Small intestine (tissue), 7 donors: ENCODE results near the gene ZNF12. TPM values are rescaled to one million over a fixed set of nuclear protein-coding genes. Genes with fewer than 3 reads are reported as not detected.

Source experiments
- DNase-seq, 2 donors: peaks; one replicate each; pipeline versions ENCODE4 v3.0.0 to v3.0.0-alpha.2; 2013
- FAIRE-seq: peaks from 2 replicates; lab custom pipeline; 2012; peaks lifted over from hg19 to GRCh38; lab: Jason Lieb, UNC
- H3K27ac ChIP-seq, 3 donors: one replicate each; pipeline ENCODE4 v1.5.1; 2013; ENCODE audit warnings: low read length in 2 of 3, mild to moderate bottlenecking in 2 of 3, control low read depth in 1 of 3, inconsistent platforms in 1 of 3, low read depth in 1 of 3, moderate library complexity in 1 of 3
- H3K27me3 ChIP-seq, 3 donors: one replicate each; pipeline ENCODE4 v1.6.1; 2013; ENCODE audit warnings: low read length in 3 of 3, inconsistent platforms in 1 of 3; ENCODE audit not compliant: control insufficient read depth in 3 of 3, insufficient read depth in 3 of 3
- H3K36me3 ChIP-seq, 3 donors: one replicate each; pipeline ENCODE4 v1.6.1; 2013; ENCODE audit warnings: low read length in 3 of 3, inconsistent platforms in 1 of 3, low read depth in 1 of 3, mild to moderate bottlenecking in 1 of 3, moderate library complexity in 1 of 3; ENCODE audit not compliant: control insufficient read depth in 3 of 3, insufficient read depth in 2 of 3
- H3K4me1 ChIP-seq, 3 donors: one replicate each; pipeline ENCODE4 v1.6.1; 2013; ENCODE audit warnings: low read length in 2 of 3, inconsistent platforms in 1 of 3, low read depth in 1 of 3, mild to moderate bottlenecking in 1 of 3, moderate library complexity in 1 of 3; ENCODE audit not compliant: control insufficient read depth in 3 of 3, insufficient read depth in 2 of 3
- H3K4me3 ChIP-seq, 3 donors: one replicate each; pipeline ENCODE4 v1.5.1; 2013; ENCODE audit warnings: low read length in 3 of 3, control low read depth in 1 of 3, inconsistent platforms in 1 of 3, low read depth in 1 of 3, mild to moderate bottlenecking in 1 of 3, moderate library complexity in 1 of 3
- H3K9me3 ChIP-seq, 2 donors: one replicate each; pipeline ENCODE4 v1.6.1; 2013; ENCODE audit warnings: low read depth in 1 of 2, low read length in 1 of 2; ENCODE audit not compliant: control insufficient read depth in 2 of 2, insufficient read depth in 1 of 2
- WGBS, 3 donors: extraction: QIAGEN DNeasy Blood & Tissue Kit; methylation state at CpG; one replicate each; pipeline ENCODE4 v1.1.7; 2013; 5-methylcytosine and 5-hydroxymethylcytosine counted together
- polyA plus RNA-seq, 4 donors: library from polyadenylated mRNA; stranded (reverse) in 3 of 4; unstranded in 1 of 4; fragments of 200-250 nt in 3 of 4; fragments of 120-200 nt in 1 of 4; gene quantifications; one replicate each; pipeline versions ENCODE4 v1.2.1 to v1.2.3, GENCODE V29; 2013
- donor health status: healthy with polysubstance abuse.
- donor health status: control.
- donor health status: control.
- donor health status: Bipolar disorder and iron deficiency.
- donor health status: healthy.

The ZNF12 gene
- polyA plus RNA-seq, 4 donors, result 4.5 to 34.5 (median 7.2) TPM

DNA sequence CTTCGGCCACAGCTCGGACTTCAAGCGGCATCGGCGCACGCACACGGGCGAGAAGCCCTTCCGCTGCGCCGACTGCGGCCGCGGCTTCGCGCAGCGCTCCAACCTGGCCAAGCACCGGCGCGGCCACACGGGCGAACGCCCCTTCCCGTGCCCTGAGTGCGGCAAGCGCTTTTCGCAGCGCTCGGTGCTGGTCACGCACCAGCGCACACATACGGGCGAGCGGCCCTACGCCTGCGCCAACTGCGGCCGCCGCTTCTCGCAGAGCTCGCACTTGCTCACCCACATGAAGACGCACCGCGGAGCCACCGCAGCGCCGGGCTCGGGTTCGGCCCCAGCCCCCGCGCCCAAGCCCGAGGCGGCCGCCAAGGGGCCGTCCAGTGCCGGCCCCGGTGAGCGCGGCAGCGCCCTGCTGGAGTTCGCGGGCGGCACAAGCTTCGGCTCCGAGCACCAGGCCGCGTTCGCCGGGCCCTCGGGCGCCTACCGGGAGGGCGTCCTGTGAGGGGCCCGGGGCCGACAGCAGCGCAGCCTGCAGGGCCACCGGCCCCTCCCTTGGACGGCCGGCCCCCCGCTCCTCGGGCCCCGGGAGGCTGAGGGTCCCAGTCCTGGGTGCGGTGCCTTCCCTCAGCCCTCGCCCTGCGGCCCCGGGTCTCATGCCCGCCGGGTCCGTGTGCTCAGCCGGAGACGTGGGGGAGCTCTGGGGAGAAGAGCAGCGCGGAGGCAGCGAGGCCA is 52.5 kb downstream of the ZNF12 start:
- Histone ChIP-seq H3K36me3 (peaks cover 26 to 61% (median 28%) of the 10 kb centered on the region in 3 donors), H3K27ac (no peak overlapping the region), H3K27me3 (no peaks in the 10 kb centered on the region), H3K9me3 (peaks cover 0 to 26% of the 10 kb centered on the region in 2 donors), H3K4me1 (peaks cover 0 to 2% (median 0%) of the 10 kb centered on the region in 3 donors), H3K4me3 (no peak overlapping the region)
- FAIRE-seq (no peak), DNase-seq (no peak)
- whole genome bisulfite sequencing, 3 donors, result 94 to 98% (median 98%) methylated on average over 71 to 94 of the region's 94 CpGs

DNA sequence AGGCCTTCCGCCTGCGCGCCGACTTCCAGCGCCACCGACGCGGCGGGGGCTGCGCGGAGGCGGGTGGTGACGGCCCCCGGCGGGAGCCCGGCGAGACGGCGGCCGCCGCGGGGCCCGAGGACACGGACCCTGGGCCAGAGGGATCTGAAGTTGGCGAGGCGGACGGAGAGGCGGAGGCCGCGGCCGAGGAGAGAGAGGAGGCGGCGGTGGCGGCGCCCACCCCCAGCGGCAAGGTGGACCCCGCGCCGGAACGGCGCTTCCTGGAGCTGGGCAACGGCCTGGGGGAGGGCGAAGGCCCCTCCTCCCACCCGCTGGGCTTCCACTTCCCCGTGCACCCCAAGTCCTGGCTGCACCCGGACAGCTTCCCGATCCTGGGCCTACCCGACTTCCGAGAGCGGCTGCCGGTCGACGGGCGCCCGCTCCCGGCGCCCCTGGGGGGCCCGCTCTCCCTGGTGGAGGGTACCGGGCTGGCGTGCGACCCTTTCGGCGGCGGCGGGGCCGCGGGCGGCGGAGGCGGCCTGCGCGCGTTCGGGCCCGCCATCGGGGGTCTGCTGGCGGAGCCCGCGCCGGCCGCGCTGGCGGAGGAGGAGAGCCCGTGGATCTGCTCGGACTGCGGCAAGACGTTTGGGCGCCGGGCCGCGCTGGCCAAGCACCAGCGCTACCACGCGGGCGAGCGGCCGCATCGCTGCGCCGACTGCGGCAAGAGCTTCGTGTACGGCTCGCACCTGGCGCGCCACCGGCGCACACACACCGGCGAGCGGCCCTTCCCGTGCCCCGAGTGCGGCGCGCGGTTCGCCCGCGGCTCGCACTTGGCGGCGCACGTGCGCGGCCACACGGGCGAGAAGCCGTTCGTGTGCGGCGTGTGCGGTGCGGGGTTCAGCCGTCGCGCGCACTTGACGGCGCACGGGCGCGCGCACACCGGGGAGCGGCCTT is 53.4 kb downstream of the ZNF12 start:
- no peak overlapping the region for H3K4me3 ChIP-seq
- H3K27me3 ChIP-seq, result no peaks in the 10 kb centered on the region
- H3K4me1 ChIP-seq, result no peaks in the 10 kb centered on the region
- peaks cover 0 to 26% of the 10 kb centered on the region in 2 donors for H3K9me3 ChIP-seq
- no peak for DNase-seq
- 95 to 99% (median 98%) methylated on average over 75 to 146 of the region's 146 CpGs for WGBS, 3 donors
- FAIRE-seq, result no peak
- no peak overlapping the region for H3K27ac ChIP-seq
- H3K36me3 ChIP-seq, result peaks cover 26 to 71% (median 28%) of the 10 kb centered on the region in 3 donors

DNA sequence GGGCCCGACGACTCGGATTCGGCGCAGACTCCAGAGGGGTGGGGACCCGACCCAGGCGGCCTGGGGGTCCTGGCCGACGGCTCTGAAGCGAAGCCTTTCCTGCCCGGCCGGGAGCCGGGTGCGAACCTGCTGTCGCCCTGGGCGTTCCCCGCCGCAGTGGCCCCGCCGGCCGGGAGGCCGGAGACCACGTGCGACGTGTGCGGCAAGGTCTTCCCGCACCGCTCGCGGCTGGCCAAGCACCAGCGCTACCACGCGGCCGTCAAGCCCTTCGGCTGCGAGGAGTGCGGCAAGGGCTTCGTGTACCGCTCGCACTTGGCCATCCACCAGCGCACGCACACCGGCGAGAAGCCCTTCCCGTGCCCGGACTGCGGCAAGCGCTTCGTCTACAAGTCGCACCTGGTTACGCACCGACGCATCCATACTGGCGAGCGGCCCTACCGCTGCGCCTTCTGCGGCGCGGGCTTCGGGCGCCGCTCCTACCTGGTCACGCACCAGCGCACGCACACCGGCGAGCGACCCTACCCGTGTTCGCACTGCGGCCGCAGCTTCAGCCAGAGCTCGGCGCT is 54.2 kb downstream of the ZNF12 start:
- no peak overlapping the region for H3K4me3 ChIP-seq
- H3K36me3 ChIP-seq, result peaks cover 26 to 79% (median 28%) of the 10 kb centered on the region in 3 donors
- no peak for DNase-seq
- WGBS, 3 donors, result 98% methylated on average over 68 to 75 of the region's 75 CpGs
- H3K27me3 ChIP-seq, result no peaks in the 10 kb centered on the region
- H3K9me3 ChIP-seq, result peaks cover 0 to 26% of the 10 kb centered on the region in 2 donors
- no peaks in the 10 kb centered on the region for H3K4me1 ChIP-seq
- no peak for FAIRE-seq
- H3K27ac ChIP-seq, result no peak overlapping the region

DNA sequence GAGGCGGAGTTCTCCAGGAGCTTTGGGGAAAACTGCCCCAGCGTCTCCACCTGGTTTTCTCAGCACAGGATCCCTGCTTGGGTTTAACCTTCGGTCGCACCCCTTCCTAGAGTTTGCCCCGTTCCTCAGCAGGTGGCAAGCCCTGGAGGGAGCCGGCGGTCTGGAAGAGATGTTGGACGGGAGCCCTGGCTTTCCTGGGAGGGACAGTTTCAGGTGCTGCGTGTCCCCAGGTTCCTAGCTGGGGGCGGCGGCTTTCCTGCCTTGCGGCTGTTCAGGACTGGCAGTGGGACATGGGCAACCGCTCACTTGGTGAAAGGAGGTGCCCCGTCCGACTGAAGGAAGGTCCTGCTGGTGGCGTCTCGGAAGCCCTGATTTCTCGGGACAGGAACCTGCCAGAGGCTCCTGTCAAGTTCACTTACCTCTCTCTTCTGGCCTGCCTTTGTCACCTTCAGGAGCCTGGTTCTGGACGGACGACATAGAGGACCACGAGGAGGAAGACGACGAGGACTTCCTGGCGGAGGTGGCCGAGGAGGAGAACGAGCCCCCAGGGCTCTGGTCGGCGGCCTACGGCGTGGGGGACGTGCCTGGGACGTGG is 54.8 kb downstream of the ZNF12 start:
- Histone ChIP-seq H3K9me3 (peaks cover 0 to 26% of the 10 kb centered on the region in 2 donors), H3K4me3 (no peak overlapping the region), H3K4me1 (no peaks in the 10 kb centered on the region), H3K36me3 (peaks cover 26 to 84% (median 31%) of the 10 kb centered on the region in 3 donors), H3K27ac (no peak overlapping the region), H3K27me3 (no peaks in the 10 kb centered on the region)
- WGBS, 3 donors, result 97 to 98% (median 98%) methylated on average over 32 of the region's 32 CpGs
- FAIRE-seq, result no peak
- no peak for DNase-seq

DNA sequence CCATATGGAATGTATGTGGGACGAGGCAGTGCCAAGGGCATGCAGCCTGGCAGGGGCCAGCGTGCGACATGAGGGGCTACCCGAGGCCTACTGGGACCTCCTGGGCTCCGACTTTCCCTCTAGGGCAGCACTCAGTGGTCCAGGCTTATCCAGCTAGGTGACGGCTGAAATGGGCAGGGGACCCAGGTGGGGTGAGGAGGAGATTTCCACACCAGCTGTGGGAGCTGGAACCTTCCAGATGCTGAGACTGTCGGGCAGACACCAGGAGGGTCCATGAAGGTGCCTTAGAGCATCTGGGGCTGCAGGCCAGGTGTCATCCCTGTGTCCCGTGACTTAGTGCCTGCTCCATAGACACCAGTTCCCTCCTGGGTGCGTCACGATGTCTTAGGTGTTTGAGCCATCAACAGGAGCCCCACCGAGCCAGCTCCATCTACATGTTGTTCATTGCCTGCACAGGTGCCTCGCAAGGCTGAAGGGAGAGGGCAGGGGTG is 56.2 kb downstream of the ZNF12 start:
- FAIRE-seq (no peak), DNase-seq (no peak)
- WGBS, 3 donors, result 97 to 100% (median 99%) methylated on average over 12 of the region's 12 CpGs
- peaks cover 33 to 87% (median 33%) of the 10 kb centered on the region in 3 donors for H3K36me3 ChIP-seq
- no peaks in the 10 kb centered on the region for H3K4me1 ChIP-seq
- H3K27ac ChIP-seq, result no peak overlapping the region
- no peak overlapping the region for H3K4me3 ChIP-seq
- peaks cover 0 to 26% of the 10 kb centered on the region in 2 donors for H3K9me3 ChIP-seq
- no peaks in the 10 kb centered on the region for H3K27me3 ChIP-seq

DNA sequence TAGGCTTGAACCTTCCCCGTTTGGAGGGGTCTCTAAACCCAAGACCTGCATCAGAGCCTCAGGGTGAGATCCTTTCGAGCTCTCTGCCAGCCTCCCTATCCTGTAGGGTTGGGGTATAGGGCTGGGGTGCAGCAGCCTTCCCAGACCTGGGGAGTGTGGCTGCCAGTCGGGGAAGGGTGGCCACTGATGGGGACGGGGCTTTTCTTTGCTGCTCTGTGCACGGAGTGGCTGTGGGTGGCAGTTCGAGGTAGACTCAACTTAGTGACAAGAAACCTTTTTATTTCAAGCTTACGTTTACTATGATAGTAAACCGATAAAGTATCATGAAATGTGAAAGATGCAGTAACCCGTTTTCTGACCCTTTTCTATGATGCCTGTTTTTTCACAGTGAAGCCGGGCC is 56.7 kb downstream of the ZNF12 start:
- H3K4me3 ChIP-seq, result no peak overlapping the region
- H3K36me3 ChIP-seq, result peaks cover 30 to 84% (median 34%) of the 10 kb centered on the region in 3 donors
- FAIRE-seq (no peak), DNase-seq (no peak)
- H3K27ac ChIP-seq, result no peak overlapping the region
- H3K4me1 ChIP-seq, result no peaks in the 10 kb centered on the region
- H3K9me3 ChIP-seq, result peaks cover 0 to 26% of the 10 kb centered on the region in 2 donors
- 95 to 99% (median 95%) methylated on average over 10 of the region's 10 CpGs for WGBS, 3 donors
- H3K27me3 ChIP-seq, result no peaks in the 10 kb centered on the region

DNA sequence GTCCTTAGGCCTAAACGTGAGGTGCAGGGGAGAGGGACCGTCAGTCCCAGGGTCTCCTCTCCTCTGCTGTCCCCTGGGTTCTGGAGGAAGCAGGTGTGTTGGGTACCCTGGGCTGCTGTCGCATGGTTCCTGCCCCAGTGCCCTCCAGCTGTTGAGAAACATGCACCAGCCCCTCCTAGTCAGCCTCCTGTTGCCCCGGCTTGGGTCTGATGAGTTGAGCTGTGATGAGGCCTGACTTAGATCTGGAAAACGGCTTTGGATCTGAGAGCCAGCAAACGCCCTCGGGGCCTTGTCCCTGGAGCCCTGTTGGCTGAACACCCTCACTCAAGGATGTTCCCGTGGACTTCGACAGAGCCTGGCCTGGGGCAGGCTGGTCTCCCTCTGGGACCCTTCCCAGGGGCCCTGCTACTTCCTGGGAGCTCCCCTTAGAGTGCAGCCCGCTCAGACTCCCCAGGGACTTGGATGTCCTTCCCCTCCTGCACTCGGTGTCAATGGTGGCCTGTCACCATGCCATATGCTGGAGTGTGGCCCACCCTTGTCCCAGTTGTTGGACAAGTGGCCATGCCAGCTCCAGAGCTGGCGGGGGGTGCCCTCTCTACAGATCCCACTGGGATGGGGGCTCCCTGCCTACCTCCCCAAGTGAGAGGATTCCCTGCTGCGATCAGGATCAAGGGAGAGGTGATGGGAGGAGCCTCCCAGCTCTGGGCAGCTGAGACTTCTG is 57.3 kb downstream of the ZNF12 start:
- DNase-seq (no peak), FAIRE-seq (no peak)
- Histone ChIP-seq H3K9me3 (peaks cover 0 to 26% of the 10 kb centered on the region in 2 donors), H3K4me3 (no peak overlapping the region), H3K27me3 (no peaks in the 10 kb centered on the region), H3K27ac (no peak overlapping the region), H3K4me1 (no peaks in the 10 kb centered on the region), H3K36me3 (peaks cover 23 to 84% (median 37%) of the 10 kb centered on the region in 3 donors)
- WGBS, 3 donors, result 86 to 91% (median 87%) methylated on average over 13 of the region's 13 CpGs
